H1 (cell line): ENCODE measurements around the gene ZDHHC1. TPM values are rescaled to one million over a fixed set of nuclear protein-coding genes. Genes with fewer than 3 reads are reported as not detected.

Experiments used
- CTCF ChIA-PET: fragments of 300-600 bp; sonication (Branson Sonifier 250); formaldehyde crosslinking; loops from one replicate; lab custom pipeline; 2021; ENCODE audit not compliant: partially characterized antibody; lab: Charles Lee
- POLR2A ChIA-PET: fragments of 300-600 bp; sonication (Branson Sonifier 250); formaldehyde crosslinking; loops from one replicate; lab custom pipeline; 2021; ENCODE audit warnings: inconsistent platforms; ENCODE audit not compliant: partially characterized antibody; lab: Charles Lee
- DNase-seq, 2 experiments: peaks; one replicate each; pipeline versions ENCODE4 v3.0.0 to v3.0.0-alpha.2; 2010 to 2022; ENCODE audit warnings: low spot score in 2 of 2, low read depth in 1 of 2, mixed read lengths in 1 of 2
- FAIRE-seq: peaks from 2 replicates; lab custom pipeline; 2011; peaks lifted over from hg19 to GRCh38; lab: Jason Lieb, UNC
- H2AFZ ChIP-seq: 2 replicates; pipeline ENCODE4 v1.8.1; 2012; ENCODE audit warnings: low read length, inconsistent platforms
- H2AK5ac ChIP-seq: 2 replicates; pipeline ENCODE4 v1.6.1; 2013; ENCODE audit warnings: low read depth, low read length
- H2BK120ac ChIP-seq: replicated peaks from 2 replicates; pipeline ENCODE3; 2013; ENCODE audit warnings: low read depth, low read length, inconsistent platforms
- H2BK12ac ChIP-seq: 2 replicates; pipeline ENCODE4 v1.6.1; 2013; ENCODE audit warnings: low read depth, low read length
- H2BK15ac ChIP-seq: 2 replicates; pipeline ENCODE4 v1.6.1; 2013; ENCODE audit warnings: low read length
- H2BK20ac ChIP-seq: 2 replicates; pipeline ENCODE4 v1.6.1; 2013; ENCODE audit warnings: low read length
- H2BK5ac ChIP-seq: 2 replicates; pipeline ENCODE4 v1.6.1; 2013; ENCODE audit warnings: low read depth, low read length
- H3K14ac ChIP-seq: 2 replicates; pipeline ENCODE4 v1.6.1; 2013; ENCODE audit warnings: inconsistent platforms; ENCODE audit not compliant: insufficient read length
- H3K18ac ChIP-seq: 2 replicates; pipeline ENCODE4 v1.6.1; 2013; ENCODE audit warnings: low read length; ENCODE audit errors: extremely low read depth
- H3K23ac ChIP-seq: 2 replicates; pipeline ENCODE4 v1.6.1; 2013; ENCODE audit warnings: inconsistent platforms; ENCODE audit not compliant: insufficient read length
- H3K23me2 ChIP-seq: 2 replicates; pipeline ENCODE4 v1.6.1; 2013; ENCODE audit warnings: low read depth, low read length
- H3K27ac ChIP-seq: 2 replicates; pipeline ENCODE4 v1.6.1; 2011; ENCODE audit warnings: low read depth, low read length, inconsistent platforms
- H3K27me3 ChIP-seq, 4 experiments: replicated peaks in 1 of 4; 1 replicate in 1 of 4; 2 replicates in 3 of 4; pipeline versions ENCODE4 v1.6.1 to v1.8.1; 2011 to 2013; ENCODE audit warnings: low read length in 3 of 4, mild to moderate bottlenecking in 3 of 4, inconsistent platforms in 2 of 4, mixed read lengths in 2 of 4, moderate library complexity in 1 of 4; ENCODE audit not compliant: control insufficient read depth in 3 of 4, insufficient read depth in 3 of 4; ENCODE audit errors: extremely low read depth in 1 of 4
- H3K36me3 ChIP-seq, 4 experiments: 2 replicates each; pipeline versions ENCODE4 v1.6.1 to v1.8.1; 2011 to 2013; ENCODE audit warnings: mild to moderate bottlenecking in 4 of 4, low read length in 3 of 4, moderate library complexity in 2 of 4, control low read depth in 1 of 4, inconsistent platforms in 1 of 4; ENCODE audit not compliant: insufficient read depth in 4 of 4, control insufficient read depth in 2 of 4
- H3K4ac ChIP-seq: replicated peaks from 2 replicates; pipeline ENCODE3; 2013; ENCODE audit warnings: low read length, low read depth, mixed read lengths, inconsistent platforms; ENCODE audit not compliant: insufficient read length
- H3K4me1 ChIP-seq, 4 experiments: replicated peaks in 1 of 4; 1 replicate in 1 of 4; 2 replicates in 3 of 4; pipeline versions ENCODE4 v1.6.1 to v1.8.1; 2011 to 2013; ENCODE audit warnings: low read length in 3 of 4, inconsistent platforms in 2 of 4, mixed read lengths in 1 of 4; ENCODE audit not compliant: insufficient read depth in 4 of 4, control insufficient read depth in 3 of 4
- H3K4me2 ChIP-seq, 2 experiments: 2 replicates each; pipeline versions ENCODE4 v1.6.1 to v1.8.1; 2011 to 2013; ENCODE audit warnings: low read depth in 2 of 2, low read length in 2 of 2, control low read depth in 1 of 2, inconsistent platforms in 1 of 2, mild to moderate bottlenecking in 1 of 2; ENCODE audit not compliant: insufficient read depth in 1 of 2
- H3K4me3 ChIP-seq, 4 experiments: fragments of 200-600, 300-600 bp in 1 of 4; sonication (generic), shearing (Covaris generic), sonication (Bioruptor Twin) in 1 of 4; 2 replicates each; pipeline versions ENCODE4 v1.5.1 to v1.8.1; 2011 to 2016; ENCODE audit warnings: low read length in 4 of 4, low read depth in 3 of 4, control low read depth in 2 of 4, inconsistent platforms in 2 of 4, mild to moderate bottlenecking in 2 of 4, mixed read lengths in 1 of 4, moderate library complexity in 1 of 4; ENCODE audit not compliant: insufficient read depth in 2 of 4; ENCODE audit errors: extremely low read depth in 1 of 4
- H3K56ac ChIP-seq: replicated peaks from 2 replicates; pipeline ENCODE3; 2013; ENCODE audit warnings: low read depth, mild to moderate bottlenecking, mixed read lengths, low read length, inconsistent platforms; ENCODE audit not compliant: insufficient read length
- H3K79me1 ChIP-seq: 2 replicates; pipeline ENCODE4 v1.6.1; 2013; ENCODE audit warnings: low read depth, low read length, control low read depth
- H3K79me2 ChIP-seq, 2 experiments: 2 replicates each; pipeline versions ENCODE4 v1.6.1 to v1.8.1; 2012 to 2013; ENCODE audit warnings: low read length in 2 of 2, mild to moderate bottlenecking in 2 of 2, inconsistent platforms in 1 of 2; ENCODE audit not compliant: insufficient read depth in 2 of 2, control insufficient read depth in 1 of 2
- H3K9ac ChIP-seq, 4 experiments: replicated peaks in 1 of 4; 1 replicate in 1 of 4; 2 replicates in 3 of 4; pipeline versions ENCODE4 v1.6.1 to v1.8.1; 2011 to 2013; ENCODE audit warnings: low read depth in 3 of 4, low read length in 3 of 4, control low read depth in 2 of 4, mild to moderate bottlenecking in 2 of 4, moderate library complexity in 2 of 4, inconsistent platforms in 1 of 4; ENCODE audit errors: extremely low read depth in 1 of 4
- H3K9me3 ChIP-seq, 2 experiments: 2 replicates each; pipeline versions ENCODE4 v1.6.1 to v1.8.1; 2012 to 2013; ENCODE audit warnings: mild to moderate bottlenecking in 2 of 2, moderate library complexity in 2 of 2, control low read depth in 1 of 2, inconsistent platforms in 1 of 2, low read depth in 1 of 2, low read length in 1 of 2, mixed read lengths in 1 of 2; ENCODE audit not compliant: insufficient read depth in 2 of 2
- H4K20me1 ChIP-seq, 2 experiments: replicated peaks in 1 of 2; 2 replicates each; pipeline versions ENCODE3 to v1.8.1; 2011 to 2013; ENCODE audit warnings: inconsistent platforms in 2 of 2, low read length in 2 of 2, mild to moderate bottlenecking in 1 of 2; ENCODE audit not compliant: insufficient read depth in 2 of 2, control insufficient read depth in 1 of 2
- H4K5ac ChIP-seq: 2 replicates; pipeline ENCODE4 v1.6.1; 2013; ENCODE audit warnings: low read length, low read depth, mixed read lengths, inconsistent platforms; ENCODE audit not compliant: insufficient read length
- H4K8ac ChIP-seq: 2 replicates; pipeline ENCODE4 v1.8.0; 2013; ENCODE audit warnings: mild to moderate bottlenecking, moderate library complexity, low read length, inconsistent platforms; ENCODE audit not compliant: insufficient read depth; ENCODE audit errors: extremely low read depth
- H4K91ac ChIP-seq: replicated peaks from 2 replicates; pipeline ENCODE3; 2013; ENCODE audit warnings: low read length, mixed read lengths, inconsistent platforms; ENCODE audit not compliant: insufficient read length
- BCL11A ChIP-seq, 2 experiments: IDR thresholded peaks; one replicate each; pipeline ENCODE4 v1.6.1; 2011; ENCODE audit warnings: low read depth in 2 of 2, low read length in 2 of 2, mild to moderate bottlenecking in 2 of 2
- BRCA1 ChIP-seq: IDR thresholded peaks from 2 replicates; pipeline ENCODE4 v1.6.1; 2012; ENCODE audit warnings: low read depth, low read length, improper control_type of control experiment
- CBX8 ChIP-seq: fragments of 300-800, 300-1000 bp; sonication (generic); IDR thresholded peaks from 2 replicates; pipeline ENCODE4 v1.7.1; 2016; ENCODE audit warnings: low read depth, low read length, borderline replicate concordance
- CREB1 ChIP-seq: IDR thresholded peaks from 2 replicates; pipeline ENCODE4 v1.6.1; 2012; ENCODE audit warnings: inconsistent platforms
- GTF2F1 ChIP-seq: IDR thresholded peaks from 2 replicates; pipeline ENCODE4 v1.6.1; 2012; ENCODE audit warnings: low read depth, low read length, improper control_type of control experiment, borderline replicate concordance
- HDAC6 ChIP-seq: IDR thresholded peaks from one replicate; pipeline ENCODE4 v1.7.1; 2012; ENCODE audit warnings: low read depth, mild to moderate bottlenecking, inconsistent platforms, low read length, moderate library complexity
- JUND ChIP-seq: IDR thresholded peaks from 2 replicates; pipeline ENCODE4 v1.6.1; 2011; ENCODE audit warnings: mild to moderate bottlenecking, improper control_type of control experiment, low read length
- POLR2AphosphoS5 ChIP-seq: IDR thresholded peaks from 2 replicates; pipeline ENCODE4 v1.6.1; 2011; ENCODE audit warnings: low read depth, low read length
- POU5F1 ChIP-seq: IDR thresholded peaks from 2 replicates; pipeline ENCODE4 v1.6.1; 2011; ENCODE audit warnings: low read depth, mild to moderate bottlenecking, low read length, moderate library complexity
- RXRA ChIP-seq: IDR thresholded peaks from 2 replicates; pipeline ENCODE4 v1.6.1; 2011; ENCODE audit warnings: low read depth, mild to moderate bottlenecking, low read length, moderate library complexity; ENCODE audit not compliant: insufficient read depth
- SP4 ChIP-seq: IDR thresholded peaks from 2 replicates; pipeline ENCODE4 v1.6.1; 2012; ENCODE audit warnings: low read length, inconsistent platforms
- TCF12 ChIP-seq: IDR thresholded peaks from 2 replicates; pipeline ENCODE4 v1.6.1; 2011; ENCODE audit warnings: low read depth, mild to moderate bottlenecking, low read length
- ZNF274 ChIP-seq: IDR thresholded peaks from 2 replicates; pipeline ENCODE4 v1.7.0; 2012; ENCODE audit warnings: low read length, borderline replicate concordance; ENCODE audit errors: extremely low read depth
- WGBS, 2 experiments: shearing (Covaris generic) in 1 of 2; methylation state at CpG; one replicate each; pipeline versions ENCODE4 v1.1.6 to v1.1.7; 2013 to 2015; ENCODE audit warnings: low lambda C conversion rate in 2 of 2, mixed read lengths in 2 of 2, inconsistent platforms in 1 of 2, low coverage in 1 of 2, missing lambda C conversion rate in 1 of 2; ENCODE audit not compliant: insufficient replicate concordance in 2 of 2, insufficient coverage in 1 of 2, insufficient read length in 1 of 2; ENCODE audit errors: extremely low coverage in 1 of 2, missing lambda C conversion rate in 1 of 2; 5-methylcytosine and 5-hydroxymethylcytosine counted together
- polyA plus RNA-seq, 7 experiments: library from polyadenylated mRNA; depleted of rRNA in 3 of 7; stranded (reverse) in 5 of 7; unstranded in 2 of 7; fragments of >200 nt in 5 of 7; fragments of 200-250 nt in 2 of 7; gene quantifications; 1 replicate in 5 of 7; 2 replicates in 1 of 7; 4 replicates in 1 of 7; pipeline versions ENCODE4 v1.2.1 to v1.2.3, GENCODE V29; 2011 to 2013; ENCODE audit warnings: missing spikeins in 2 of 7, mixed read lengths in 2 of 7
- total RNA-seq: library from RNA; stranded (reverse); fragmentation: NEBNext Ultra II Directional; extraction: Animal tissue kit (Norgen Biotek cat#: 25700); gene quantifications from 2 replicates; pipeline ENCODE4 v1.2.1, GENCODE V29; 2021
- TF ChIP-seq, protein P1 (sequence below): IDR thresholded peaks from 2 replicates; pipeline ENCODE4 v1.6.1; 2012; ENCODE audit warnings: inconsistent platforms

ZDHHC1 gene
- total and polyA plus RNA-seq, 2 of the 8 experiments (the other 6 are each of a cell fraction or from before 2014, with no cell fraction given) = 3.1 to 4.9 TPM

DNA sequence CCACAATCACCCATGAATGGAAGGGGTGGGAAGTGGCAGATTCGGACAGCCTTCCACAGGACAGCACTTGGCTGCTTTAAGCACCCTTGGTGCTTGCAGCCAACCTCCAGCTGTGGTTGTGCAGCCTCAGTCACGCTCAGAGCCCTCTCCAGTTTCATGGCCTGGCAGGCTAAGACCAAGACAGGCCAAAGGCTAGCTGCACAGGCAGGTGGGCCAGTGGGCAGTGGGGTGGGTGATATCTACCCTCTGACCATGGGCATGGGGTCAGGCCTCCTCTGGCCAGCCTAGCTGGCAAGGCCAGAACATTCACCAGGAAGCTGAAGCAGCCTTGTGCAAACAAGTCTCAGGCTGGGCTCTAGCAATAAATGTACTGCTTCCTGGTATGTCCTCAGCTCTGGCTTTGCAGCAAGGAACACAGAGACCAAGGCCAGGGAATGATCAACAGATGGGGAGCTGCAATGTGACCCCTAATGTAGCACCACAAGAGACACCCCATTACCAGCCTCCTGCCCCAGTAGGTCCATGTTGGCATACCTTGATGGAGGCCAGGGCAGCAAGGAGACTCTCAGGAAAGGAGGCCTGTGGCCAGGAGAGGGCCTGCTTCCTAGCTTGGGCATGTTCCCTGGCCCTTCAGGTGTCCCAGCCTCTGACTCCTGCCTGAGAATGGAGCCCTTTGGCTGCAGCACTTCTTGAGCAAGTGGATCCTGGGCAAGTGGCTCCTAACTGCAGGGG, 35.6 kb upstream of the ZDHHC1 start:
- no peak for FAIRE-seq
- no peak overlapping the region for H2AK5ac ChIP-seq
- H2BK120ac ChIP-seq = no peak overlapping the region
- H3K27me3 ChIP-seq = no peaks in the 10 kb centered on the region
- no peak overlapping the region for H3K4ac ChIP-seq
- H3K79me2 ChIP-seq = no peaks in the 10 kb centered on the region
- H3K23ac ChIP-seq = no peak overlapping the region
- peaks cover 2 to 6% of the 10 kb centered on the region in 2 experiments for H4K20me1 ChIP-seq
- H4K91ac ChIP-seq = no peak overlapping the region
- no peak overlapping the region for H4K8ac ChIP-seq
- no peak overlapping the region for H2BK20ac ChIP-seq
- no peaks in the 10 kb centered on the region for H3K4me1 ChIP-seq
- no peak overlapping the region for H2AFZ ChIP-seq
- H3K18ac ChIP-seq = no peak overlapping the region
- whole genome bisulfite sequencing, 2 experiments = 86% methylated on average over 2 of the region's 2 CpGs; no CpG with 5 or more reads in 1 of the 2 experiments
- H3K4me2 ChIP-seq = no peak overlapping the region
- H3K36me3 ChIP-seq = peaks cover 0 to 5% (median 0%) of the 10 kb centered on the region in 4 experiments; a peak in 1 of 8 replicates
- no peak overlapping the region for H3K56ac ChIP-seq
- H3K14ac ChIP-seq = no peak overlapping the region
- no peak overlapping the region for H4K5ac ChIP-seq
- no peak overlapping the region for H2BK15ac ChIP-seq
- DNase-seq = no peak
- H2BK5ac ChIP-seq = no peak overlapping the region
- no peaks in the 10 kb centered on the region; the same call in 1 of the 2 replicates for H3K79me1 ChIP-seq
- H2BK12ac ChIP-seq = no peak overlapping the region
- no peak overlapping the region for H3K4me3 ChIP-seq
- H3K27ac ChIP-seq = no peak overlapping the region
- H3K23me2 ChIP-seq = no peaks in the 10 kb centered on the region
- H3K9ac ChIP-seq = 0 out of 7 replicates have a peak overlapping the region, but pooled peaks of 1 of the 4 experiments have one; percentile 10
- CTCF ChIA-PET = interaction anchor here (0.6 to 28.6 kb wide), 11 partner anchors 3 to 367 kb away, joined by 3 to 683 read pairs (median 3); partner anchors contain the start of genes ATP6V0D1 and HSD11B2
- peaks cover 0 to 4% of the 10 kb centered on the region in 2 experiments; a peak in 1 of 4 replicates for H3K9me3 ChIP-seq
- POLR2A ChIA-PET = interaction anchor here (1.6 kb wide), 1 partner anchor 29 kb away, joined by 3 read pairs; the partner anchor contains the start of gene ATP6V0D1
- no peak for TF ChIP-seq JUND
- no peak for TF ChIP-seq SP4
- TF ChIP-seq RXRA = no peak
- TF ChIP-seq TCF12 = no peak
- no peak for TF ChIP-seq CBX8
- TF ChIP-seq, protein P1, sequence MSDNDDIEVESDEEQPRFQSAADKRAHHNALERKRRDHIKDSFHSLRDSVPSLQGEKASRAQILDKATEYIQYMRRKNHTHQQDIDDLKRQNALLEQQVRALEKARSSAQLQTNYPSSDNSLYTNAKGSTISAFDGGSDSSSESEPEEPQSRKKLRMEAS = no peak
- no peak for TF ChIP-seq POU5F1
- no peak for TF ChIP-seq POLR2AphosphoS5
- TF ChIP-seq GTF2F1 = no peak
- no peak for TF ChIP-seq HDAC6
- TF ChIP-seq CREB1 = no peak
- TF ChIP-seq BCL11A (IDR thresholded peaks at IDR 0.05; ENCODE audit: low read depth in 2 of 2, low read length in 2 of 2) = no peak
- no peak for TF ChIP-seq BRCA1
- TF ChIP-seq ZNF274 = no peak
